Esophagus squamous epithelium (tissue), 5 donors: ENCODE results near the gene PAK6. TPM values are rescaled to one million over a fixed set of nuclear protein-coding genes. Genes with fewer than 3 reads are reported as not detected.

ENCODE experiments used
- DNase-seq: peaks from one replicate; lab custom pipeline; 2025; lab: John Stamatoyannopoulos, UW
- H3K27ac ChIP-seq, 4 donors: fragments of 200-600 bp; sonication (generic); one replicate each; pipeline ENCODE4 v1.5.1; 2016 to 2019; ENCODE audit warnings: mild to moderate bottlenecking in 1 of 4
- H3K27me3 ChIP-seq, 4 donors: fragments of 200-600 bp; sonication (generic); 1 replicate in 3 of 4; 2 replicates in 1 of 4; pipeline versions ENCODE4 v1.5.1 to v1.6.0; 2017 to 2021; ENCODE audit warnings: antibody characterized with exemption in 1 of 4
- H3K36me3 ChIP-seq, 3 donors: fragments of 200-600 bp; sonication (generic); one replicate each; pipeline ENCODE4 v1.5.1; 2016 to 2019
- H3K4me1 ChIP-seq, 3 donors: fragments of 200-600 bp; sonication (generic); one replicate each; pipeline ENCODE4 v1.5.1; 2017 to 2019
- H3K4me3 ChIP-seq, 4 donors: fragments of 200-600 bp; sonication (generic); 1 replicate in 3 of 4; 2 replicates in 1 of 4; pipeline ENCODE4 v1.5.1; 2016 to 2019; ENCODE audit warnings: mild to moderate bottlenecking in 2 of 4, moderate library complexity in 1 of 4
- H3K9me3 ChIP-seq, 3 donors: fragments of 200-600 bp; sonication (generic); one replicate each; pipeline ENCODE4 v1.5.1; 2016 to 2019
- CTCF ChIP-seq, 6 experiments: fragments of 450-650 bp in 4 of 6; fragments of 200-600 bp in 2 of 6; sonication (generic) in 2 of 6; IDR thresholded peaks; one replicate each; pipeline ENCODE4 v1.5.1; 2016 to 2019; ENCODE audit warnings: antibody characterized with exemption in 6 of 6, mild to moderate bottlenecking in 4 of 6, moderate library complexity in 4 of 6
- POLR2A ChIP-seq, 4 donors: fragments of 450-650 bp; IDR thresholded peaks; one replicate each; pipeline ENCODE4 v1.6.1; 2017; ENCODE audit warnings: antibody characterized with exemption in 4 of 4, mild to moderate bottlenecking in 4 of 4, moderate library complexity in 3 of 4
- WGBS, 2 donors: methylation state at CpG; one replicate each; pipeline ENCODE4 v1.1.5; 2018; 5-methylcytosine and 5-hydroxymethylcytosine counted together
- intact Hi-C: fragments of 100-400 bp; cut with DNase I; formaldehyde crosslinking; loops from one replicate; pipeline ENCODE4 v1.15.0; 2022
- total RNA-seq, 4 donors: library from RNA; depleted of rRNA; stranded (reverse); fragments of >200 nt; gene quantifications; one replicate each; pipeline ENCODE4 v1.1.0, GENCODE V29; 2016
- donor health status: DM: yes; HTN: yes; CAD: no.

Gene PAK6
- total RNA-seq, 4 donors from 2014 or later = 31.5 to 53.5 (median 37.2) TPM

GRCh38 chr15:40287505-40287904 is 48.6 kb downstream of the PAK6 start:
- H3K27me3 ChIP-seq = peaks cover 11 to 96% (median 12%) of the 10 kb centered on the region in 4 donors
- WGBS, 2 donors = 67 to 81% methylated on average over 1 to 3 of the region's 3 CpGs

GRCh38 chr15:40287968-40288367 is 49.1 kb downstream of the PAK6 start:
- Histone ChIP-seq H3K4me1 (peaks cover 9 to 31% (median 13%) of the 10 kb centered on the region in 3 donors), H3K27ac (no peak overlapping the region), H3K27me3 (peaks cover 9 to 96% (median 10%) of the 10 kb centered on the region in 4 donors), H3K36me3 (no peaks in the 10 kb centered on the region), H3K9me3 (no peaks in the 10 kb centered on the region), H3K4me3 (no peak overlapping the region)
- no peak for DNase-seq
- TF ChIP-seq CTCF (IDR thresholded peaks at IDR 0.05) = no peak
- TF ChIP-seq POLR2A (IDR thresholded peaks at IDR 0.05) = no peak
- WGBS, 2 donors = 74 to 90% methylated on average over 2 of the region's 4 CpGs
- intact Hi-C loops = no loop called here

More at GRCh38 chr15:40287505-40287904, 48.6 kb downstream of the PAK6 start:
- peaks cover 13 to 36% (median 16%) of the 10 kb centered on the region in 3 donors for H3K4me1 ChIP-seq
- no peaks in the 10 kb centered on the region for H3K9me3 ChIP-seq
- TF ChIP-seq CTCF (IDR thresholded peaks at IDR 0.05) (no peak), POLR2A (IDR thresholded peaks at IDR 0.05) (no peak)
- no peaks in the 10 kb centered on the region for H3K36me3 ChIP-seq
- H3K27ac ChIP-seq = no peak overlapping the region
- no peak overlapping the region for H3K4me3 ChIP-seq
- intact Hi-C loops = no loop called here
- DNase-seq = no peak

GRCh38 chr15:40289140-40289775 is 50.4 kb downstream of the PAK6 start:
- TF ChIP-seq POLR2A (IDR thresholded peaks at IDR 0.05) = no peak
- TF ChIP-seq CTCF (IDR thresholded peaks at IDR 0.05) = no peak
- Histone ChIP-seq H3K4me1 (peaks cover 4 to 23% (median 8%) of the 10 kb centered on the region in 3 donors), H3K36me3 (no peaks in the 10 kb centered on the region), H3K9me3 (no peaks in the 10 kb centered on the region), H3K4me3 (no peak overlapping the region), H3K27me3 (peaks cover 0 to 96% (median 0%) of the 10 kb centered on the region in 4 donors), H3K27ac (no peak overlapping the region)
- WGBS, 2 donors = 57 to 84% methylated on average over 4 to 5 of the region's 6 CpGs
- intact Hi-C loops = no loop called here
- no peak for DNase-seq

- H3K4me3 ChIP-seq = peak overlapping the region in 2 of 4 donors; percentile 45 to 62
- no peak for DNase-seq
Observed at GRCh38 chr15:40290545-40290917, 51.7 kb downstream of the PAK6 start.

More at GRCh38 chr15:40290545-40290917, 51.7 kb downstream of the PAK6 start:
- Histone ChIP-seq H3K27me3 (peaks cover 0 to 96% (median 0%) of the 10 kb centered on the region in 4 donors), H3K27ac (no peak overlapping the region), H3K9me3 (no peaks in the 10 kb centered on the region), H3K36me3 (no peaks in the 10 kb centered on the region), H3K4me1 (peaks cover 4 to 16% (median 8%) of the 10 kb centered on the region in 3 donors)
- 40 to 48% methylated on average over 5 to 8 of the region's 12 CpGs for WGBS, 2 donors
- no peak for TF ChIP-seq CTCF (IDR thresholded peaks at IDR 0.05)
- intact Hi-C loops = no loop called here
